HEK293 (cell line): ENCODE results near the gene XKRX.

Experiments used
- CTCF ChIA-PET: fragments of 350-600 bp; formaldehyde crosslinking; extraction: SDS; loops from one replicate; lab custom pipeline; 2021; ENCODE audit warnings: antibody characterized with exemption; lab: Yijun Ruan, JAX
- POLR2A ChIA-PET: fragments of 300-600 bp; formaldehyde crosslinking; extraction: SDS; loops from one replicate; lab custom pipeline; 2020; ENCODE audit warnings: antibody characterized with exemption, inconsistent platforms; lab: Yijun Ruan, JAX
- H3K27ac ChIP-seq: fragments of 200-500 bp; sonication (Bioruptor generic); 2 replicates; pipeline ENCODE4 v1.5.1; 2014; ENCODE audit warnings: low read depth, low read length, control low read depth, inconsistent platforms; ENCODE audit errors: extremely low read depth
- H3K36me3 ChIP-seq, 2 experiments: fragments of 200-500 bp in 1 of 2; sonication (Bioruptor generic) in 1 of 2; 1 replicate in 1 of 2; 2 replicates in 1 of 2; pipeline ENCODE4 v1.5.1; 2014 to 2017; ENCODE audit warnings: inconsistent platforms in 2 of 2, low read length in 2 of 2; ENCODE audit not compliant: control insufficient read depth in 2 of 2, insufficient read depth in 1 of 2
- H3K4me1 ChIP-seq: fragments of 200-500 bp; sonication (Bioruptor generic); 2 replicates; pipeline ENCODE4 v1.5.1; 2014; ENCODE audit warnings: mild to moderate bottlenecking, low read length, inconsistent platforms; ENCODE audit not compliant: control insufficient read depth, insufficient read depth
- H3K4me3 ChIP-seq: 2 replicates; pipeline ENCODE4 v1.5.1; 2011; ENCODE audit warnings: low read depth, mild to moderate bottlenecking, control low read depth, low read length, moderate library complexity
- H3K9me3 ChIP-seq: fragments of 200-500 bp; sonication (Bioruptor generic); 2 replicates; pipeline ENCODE4 v1.5.1; 2014; ENCODE audit warnings: low read depth, low read length, inconsistent platforms; ENCODE audit not compliant: control insufficient read depth, insufficient read depth
- BCL11A ChIP-seq: fragments of 450-650 bp; formaldehyde crosslinking; IDR thresholded peaks from 2 replicates; pipeline ENCODE4 v1.5.1; 2016; ENCODE audit warnings: low read depth, missing biosample characterization, missing genetic modification characterization
- GFI1B ChIP-seq: fragments of 450-650 bp; formaldehyde crosslinking; IDR thresholded peaks from 2 replicates; pipeline ENCODE4 v1.5.1; 2016; ENCODE audit warnings: missing biosample characterization, missing genetic modification characterization
- GLIS1 ChIP-seq: fragments of 450-650 bp; formaldehyde crosslinking; IDR thresholded peaks from 2 replicates; pipeline ENCODE4 v1.5.1; 2016; ENCODE audit warnings: missing biosample characterization, missing genetic modification characterization
- GLIS2 ChIP-seq: fragments of 450-650 bp; formaldehyde crosslinking; IDR thresholded peaks from 2 replicates; pipeline ENCODE4 v1.5.1; 2016; ENCODE audit warnings: missing biosample characterization, missing genetic modification characterization
- KLF10 ChIP-seq: fragments of 450-650 bp; IDR thresholded peaks from 2 replicates; pipeline ENCODE4 v1.5.1; 2018; ENCODE audit warnings: missing biosample characterization, mild to moderate bottlenecking, missing genetic modification characterization
- KLF16 ChIP-seq: fragments of 450-650 bp; formaldehyde crosslinking; IDR thresholded peaks from 2 replicates; pipeline ENCODE4 v1.5.1; 2017; ENCODE audit warnings: missing biosample characterization, missing genetic modification characterization
- OSR2 ChIP-seq: fragments of 450-650 bp; formaldehyde crosslinking; IDR thresholded peaks from 2 replicates; pipeline ENCODE4 v1.5.1; 2016; ENCODE audit warnings: missing biosample characterization, missing genetic modification characterization
- REPIN1 ChIP-seq: fragments of 450-650 bp; formaldehyde crosslinking; IDR thresholded peaks from 2 replicates; pipeline ENCODE4 v1.5.1; 2017; ENCODE audit warnings: missing biosample characterization, missing genetic modification characterization, low read depth
- WT1 ChIP-seq: fragments of 450-650 bp; formaldehyde crosslinking; IDR thresholded peaks from 2 replicates; pipeline ENCODE4 v1.5.1; 2016; ENCODE audit warnings: missing biosample characterization, missing genetic modification characterization
- YY1 ChIP-seq: fragments of 450-650 bp; formaldehyde crosslinking; IDR thresholded peaks from 2 replicates; pipeline ENCODE4 v1.5.1; 2018; ENCODE audit warnings: missing biosample characterization, missing genetic modification characterization
- ZBTB20 ChIP-seq: fragments of 450-650 bp; formaldehyde crosslinking; IDR thresholded peaks from 2 replicates; pipeline ENCODE4 v1.5.1; 2016; ENCODE audit warnings: missing biosample characterization, missing genetic modification characterization
- ZFP37 ChIP-seq: fragments of 450-650 bp; formaldehyde crosslinking; IDR thresholded peaks from 2 replicates; pipeline ENCODE4 v1.5.1; 2016; ENCODE audit warnings: missing biosample characterization, missing genetic modification characterization
- ZNF121 ChIP-seq: fragments of 450-650 bp; formaldehyde crosslinking; IDR thresholded peaks from 2 replicates; pipeline ENCODE4 v1.5.1; 2016; ENCODE audit warnings: missing biosample characterization, missing genetic modification characterization
- ZNF169 ChIP-seq: fragments of 450-650 bp; formaldehyde crosslinking; IDR thresholded peaks from 2 replicates; pipeline ENCODE4 v1.5.1; 2016; ENCODE audit warnings: missing biosample characterization, missing genetic modification characterization
- ZNF2 ChIP-seq: fragments of 450-650 bp; formaldehyde crosslinking; IDR thresholded peaks from 2 replicates; pipeline ENCODE4 v1.5.1; 2016; ENCODE audit warnings: missing biosample characterization, missing genetic modification characterization
- ZNF221 ChIP-seq: fragments of 450-650 bp; formaldehyde crosslinking; IDR thresholded peaks from 2 replicates; pipeline ENCODE4 v1.5.1; 2017; ENCODE audit warnings: missing biosample characterization, missing genetic modification characterization, borderline replicate concordance
- ZNF266 ChIP-seq: fragments of 450-650 bp; formaldehyde crosslinking; IDR thresholded peaks from 2 replicates; pipeline ENCODE4 v1.5.1; 2016; ENCODE audit warnings: missing biosample characterization, missing genetic modification characterization, low read depth
- ZNF341 ChIP-seq: fragments of 450-650 bp; formaldehyde crosslinking; IDR thresholded peaks from 2 replicates; pipeline ENCODE4; 2016; ENCODE audit warnings: low read depth, missing biosample characterization, missing genetic modification characterization
- ZNF350 ChIP-seq: fragments of 450-650 bp; formaldehyde crosslinking; IDR thresholded peaks from 2 replicates; pipeline ENCODE4 v1.5.0; 2017; ENCODE audit warnings: missing biosample characterization, mild to moderate bottlenecking, missing genetic modification characterization
- ZNF426 ChIP-seq: fragments of 450-650 bp; formaldehyde crosslinking; IDR thresholded peaks from 2 replicates; pipeline ENCODE4 v1.5.1; 2017; ENCODE audit warnings: missing biosample characterization, missing genetic modification characterization, mild to moderate bottlenecking, inconsistent platforms, moderate library complexity
- ZNF48 ChIP-seq: fragments of 450-650 bp; formaldehyde crosslinking; IDR thresholded peaks from 2 replicates; pipeline ENCODE4 v1.5.1; 2016; ENCODE audit warnings: missing biosample characterization, missing genetic modification characterization
- ZNF548 ChIP-seq: fragments of 450-650 bp; formaldehyde crosslinking; IDR thresholded peaks from 2 replicates; pipeline ENCODE4 v1.5.1; 2016; ENCODE audit warnings: missing biosample characterization, missing genetic modification characterization
- ZNF585B ChIP-seq: fragments of 450-650 bp; formaldehyde crosslinking; IDR thresholded peaks from 2 replicates; pipeline ENCODE4 v1.5.1; 2016; ENCODE audit warnings: missing biosample characterization, missing genetic modification characterization
- ZNF747 ChIP-seq: fragments of 450-650 bp; formaldehyde crosslinking; IDR thresholded peaks from 2 replicates; pipeline ENCODE4 v1.5.1; 2016; ENCODE audit warnings: missing biosample characterization, missing genetic modification characterization
- ZSCAN30 ChIP-seq: fragments of 450-650 bp; IDR thresholded peaks from 2 replicates; pipeline ENCODE4 v1.5.1; 2018; ENCODE audit warnings: missing biosample characterization, mild to moderate bottlenecking, missing genetic modification characterization, moderate library complexity
- TF ChIP-seq, protein P1 (sequence below): fragments of 450-650 bp; formaldehyde crosslinking; IDR thresholded peaks from 2 replicates; pipeline ENCODE4 v1.5.1; 2016; ENCODE audit warnings: missing biosample characterization, missing genetic modification characterization
- TF ChIP-seq, protein P2 (sequence below): fragments of 450-650 bp; formaldehyde crosslinking; IDR thresholded peaks from 2 replicates; pipeline ENCODE4 v1.5.0; 2017; ENCODE audit warnings: missing biosample characterization, missing genetic modification characterization, borderline replicate concordance

XKRX gene

DNA sequence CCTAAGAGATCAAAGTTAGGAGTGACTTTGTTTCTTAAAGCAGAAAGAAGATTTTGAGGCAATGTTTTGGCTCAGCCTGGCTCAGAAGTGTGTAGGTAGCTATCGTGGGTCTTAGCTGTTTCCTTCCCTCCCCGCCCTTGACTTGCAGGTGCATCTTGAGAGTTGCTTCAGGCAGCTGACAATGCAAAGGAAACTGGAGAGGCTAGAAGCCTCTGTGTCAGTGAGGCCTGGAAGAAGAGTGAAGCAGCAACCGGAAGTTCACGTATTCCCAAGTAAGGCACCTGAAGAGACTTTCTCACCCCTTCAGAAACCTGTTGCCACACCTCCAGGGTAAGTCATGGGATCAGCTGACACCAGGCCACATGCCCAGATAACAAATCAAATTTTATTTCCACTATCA is 10.6 kb upstream of the XKRX start:
- Histone ChIP-seq H3K27ac (no peak overlapping the region), H3K4me1 (no peaks in the 10 kb centered on the region), H3K4me3 (no peak overlapping the region), H3K36me3 (no peaks in the 10 kb centered on the region), H3K9me3 (no peaks in the 10 kb centered on the region)
- TF ChIP-seq ZNF426 (tag by site-specific recombination), result no peak
- TF ChIP-seq WT1 (tag by site-specific recombination), result no peak
- POLR2A ChIA-PET, result no interaction called here
- CTCF ChIA-PET, result no interaction called here

DNA sequence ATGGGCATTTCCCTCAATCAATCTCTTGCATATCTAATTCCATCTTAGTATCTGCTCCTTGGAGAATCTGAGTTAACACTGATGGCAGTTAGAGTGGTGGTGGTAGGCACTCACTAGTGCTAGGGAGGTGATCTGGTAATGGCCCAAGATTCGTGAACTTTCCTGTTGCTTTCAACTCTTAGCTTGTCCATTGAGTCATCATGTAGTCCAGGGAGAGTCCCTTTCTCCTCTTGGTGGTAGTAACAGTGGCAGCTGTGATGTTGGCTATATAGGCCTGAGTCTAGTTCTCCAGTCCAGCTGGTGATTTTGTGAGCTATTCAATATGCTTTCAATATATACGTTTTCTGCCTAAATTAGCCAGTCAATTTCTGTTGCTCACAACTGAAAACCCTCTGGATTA is 7.0 kb upstream of the XKRX start:
- TF ChIP-seq ZNF747 (tag by site-specific recombination) (no peak), ZNF350 (tag by site-specific recombination) (no peak), OSR2 (tag by site-specific recombination) (no peak), GLIS2 (tag by site-specific recombination) (no peak), ZNF2 (no peak), ZFP37 (no peak), ZSCAN30 (tag by site-specific recombination) (no peak), ZNF585B (tag by site-specific recombination) (no peak), ZBTB20 (tag by site-specific recombination) (no peak), ZNF48 (tag by site-specific recombination) (no peak), KLF16 (tag by site-specific recombination) (no peak), ZNF121 (tag by site-specific recombination) (no peak), BCL11A (tag by site-specific recombination) (no peak), ZNF266 (no peak), GFI1B (tag by site-specific recombination) (no peak), YY1 (tag by site-specific recombination) (no peak), ZNF341 (tag by site-specific recombination) (no peak), ZNF548 (tag by site-specific recombination) (no peak), ZNF221 (no peak)
- TF ChIP-seq, protein P1, sequence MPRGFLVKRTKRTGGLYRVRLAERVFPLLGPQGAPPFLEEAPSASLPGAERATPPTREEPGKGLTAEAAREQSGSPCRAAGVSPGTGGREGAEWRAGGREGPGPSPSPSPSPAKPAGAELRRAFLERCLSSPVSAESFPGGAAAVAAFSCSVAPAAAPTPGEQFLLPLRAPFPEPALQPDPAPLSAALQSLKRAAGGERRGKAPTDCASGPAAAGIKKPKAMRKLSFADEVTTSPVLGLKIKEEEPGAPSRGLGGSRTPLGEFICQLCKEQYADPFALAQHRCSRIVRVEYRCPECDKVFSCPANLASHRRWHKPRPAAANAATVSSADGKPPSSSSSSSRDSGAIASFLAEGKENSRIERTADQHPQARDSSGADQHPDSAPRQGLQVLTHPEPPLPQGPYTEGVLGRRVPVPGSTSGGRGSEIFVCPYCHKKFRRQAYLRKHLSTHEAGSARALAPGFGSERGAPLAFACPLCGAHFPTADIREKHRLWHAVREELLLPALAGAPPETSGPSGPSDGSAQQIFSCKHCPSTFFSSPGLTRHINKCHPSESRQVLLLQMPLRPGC (tag by site-specific recombination), result no peak
- POLR2A ChIA-PET, result no interaction called here
- Histone ChIP-seq H3K4me1 (no peaks in the 10 kb centered on the region), H3K9me3 (no peaks in the 10 kb centered on the region), H3K4me3 (no peak overlapping the region), H3K36me3 (no peaks in the 10 kb centered on the region), H3K27ac (no peak overlapping the region)
- CTCF ChIA-PET, result no interaction called here

DNA sequence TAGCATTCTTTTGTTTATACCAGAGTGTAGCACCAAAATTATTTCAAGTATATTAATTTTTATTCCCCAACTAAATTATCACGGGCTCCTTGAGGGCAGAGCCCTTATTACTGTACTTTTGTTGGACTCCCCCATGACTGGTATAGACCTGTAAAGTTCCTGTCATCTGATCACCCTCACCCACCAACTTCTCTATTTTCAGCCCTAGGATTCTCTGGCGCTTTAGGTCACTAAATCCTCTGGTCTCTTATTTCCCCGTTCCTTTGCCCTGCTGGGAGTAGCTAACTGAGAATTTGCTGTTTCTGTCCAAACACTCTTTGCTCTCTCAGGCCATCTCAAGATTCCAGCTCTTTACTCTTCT is 3.2 kb upstream of the XKRX start:
- Histone ChIP-seq H3K9me3 (no peaks in the 10 kb centered on the region; the same call in 1 of the 2 replicates), H3K4me1 (0 out of 2 replicates have a peak, but pooled peaks cover 3% of the 10 kb centered on the region), H3K4me3 (no peak overlapping the region), H3K27ac (no peak overlapping the region), H3K36me3 (no peaks in the 10 kb centered on the region)
- TF ChIP-seq ZNF169 (tag by site-specific recombination), result no peak
- no peak for TF ChIP-seq GLIS1 (tag by site-specific recombination)
- TF ChIP-seq, protein P2, sequence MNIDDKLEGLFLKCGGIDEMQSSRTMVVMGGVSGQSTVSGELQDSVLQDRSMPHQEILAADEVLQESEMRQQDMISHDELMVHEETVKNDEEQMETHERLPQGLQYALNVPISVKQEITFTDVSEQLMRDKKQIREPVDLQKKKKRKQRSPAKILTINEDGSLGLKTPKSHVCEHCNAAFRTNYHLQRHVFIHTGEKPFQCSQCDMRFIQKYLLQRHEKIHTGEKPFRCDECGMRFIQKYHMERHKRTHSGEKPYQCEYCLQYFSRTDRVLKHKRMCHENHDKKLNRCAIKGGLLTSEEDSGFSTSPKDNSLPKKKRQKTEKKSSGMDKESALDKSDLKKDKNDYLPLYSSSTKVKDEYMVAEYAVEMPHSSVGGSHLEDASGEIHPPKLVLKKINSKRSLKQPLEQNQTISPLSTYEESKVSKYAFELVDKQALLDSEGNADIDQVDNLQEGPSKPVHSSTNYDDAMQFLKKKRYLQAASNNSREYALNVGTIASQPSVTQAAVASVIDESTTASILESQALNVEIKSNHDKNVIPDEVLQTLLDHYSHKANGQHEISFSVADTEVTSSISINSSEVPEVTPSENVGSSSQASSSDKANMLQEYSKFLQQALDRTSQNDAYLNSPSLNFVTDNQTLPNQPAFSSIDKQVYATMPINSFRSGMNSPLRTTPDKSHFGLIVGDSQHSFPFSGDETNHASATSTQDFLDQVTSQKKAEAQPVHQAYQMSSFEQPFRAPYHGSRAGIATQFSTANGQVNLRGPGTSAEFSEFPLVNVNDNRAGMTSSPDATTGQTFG, result no peak
- no peak for TF ChIP-seq KLF10 (tag by site-specific recombination)
- TF ChIP-seq REPIN1, result no peak
- ChIA-PET CTCF (interaction anchor here (0.7 kb wide), 1 partner anchor 789 kb away, joined by 3 read pairs; no protein-coding TSS in a partner anchor), POLR2A (interaction anchor here (0.6 kb wide), 2 partner anchors 56 to 85 kb away, joined by 3 to 4 read pairs; no protein-coding TSS in a partner anchor)
